Measurements from ENCODE around the gene TDG.
"Not testable (repeated sequence)": the region's sequence is repeated elsewhere in the genome, so short reads cannot be mapped to it uniquely, and the experiment has no call there.

The TDG gene

GRCh38 chr12:103960616-103961227 is 5.0 kb upstream of the TDG start:
- no peak for DNase-seq

- DNase-seq = no peak
Observed at GRCh38 chr12:103962493-103962892, 3.2 kb upstream of the TDG start.

GRCh38 chr12:103964805-103965204 is 867 bp upstream of the TDG start:
- DNase-seq = no peak

GRCh38 chr12:103965255-103965589 is 450 bp upstream of the TDG start:
- DNase-seq = no peak

GRCh38 chr12:103966736-103967135 is 1.1 kb downstream of the TDG start:
- DNase-seq = no peak

- DNase-seq = no peak
Observed at GRCh38 chr12:103969391-103969790, 3.7 kb downstream of the TDG start.

- no peak for DNase-seq
Observed at GRCh38 chr12:103973909-103974308, 8.2 kb downstream of the TDG start.

GRCh38 chr12:103975368-103975767 is 9.7 kb downstream of the TDG start:
- DNase-seq = no peak

GRCh38 chr12:103978384-103978982 is 12.8 kb downstream of the TDG start:
- DNase-seq = no peak

- DNase-seq = no peak
Observed at GRCh38 chr12:103986829-103987228, 21.2 kb downstream of the TDG start.

GRCh38 chr12:103994235-103994634 is 28.6 kb downstream of the TDG start:
- DNase-seq = no peak

- no peak for DNase-seq
Observed at GRCh38 chr12:103996595-103996994, 30.9 kb downstream of the TDG start.

GRCh38 chr12:103997286-103997900 is 31.7 kb downstream of the TDG start:
- no peak for DNase-seq

GRCh38 chr12:103998976-103999375 is 33.3 kb downstream of the TDG start:
- no peak for DNase-seq

- DNase-seq = no peak
Observed at GRCh38 chr12:104000807-104001434, 35.2 kb downstream of the TDG start.

GRCh38 chr12:104002686-104003085 is 37.0 kb downstream of the TDG start:
- DNase-seq = no peak

GRCh38 chr12:104003596-104003995 is 37.9 kb downstream of the TDG start:
- DNase-seq = no peak

- DNase-seq = no peak
Observed at GRCh38 chr12:104006929-104007328, 41.3 kb downstream of the TDG start.

- DNase-seq = no peak
Observed at GRCh38 chr12:104010121-104010520, 44.4 kb downstream of the TDG start.

GRCh38 chr12:104010606-104011169 is 45.0 kb downstream of the TDG start:
- no peak for DNase-seq

GRCh38 chr12:104011253-104011652 is 45.6 kb downstream of the TDG start:
- DNase-seq = no peak

GRCh38 chr12:104012331-104012730 is 46.7 kb downstream of the TDG start:
- no peak for DNase-seq

GRCh38 chr12:104021862-104022261 is 56.2 kb downstream of the TDG start:
- DNase-seq = not testable (repeated sequence)

GRCh38 chr12:104022786-104023185 is 57.1 kb downstream of the TDG start:
- DNase-seq = no peak
